GM10248 (cell line): ENCODE data around the gene GPR146.
"Not testable (repeated sequence)": the region's sequence is repeated elsewhere in the genome, so short reads cannot be mapped to it uniquely, and the experiment has no call there.

Experiments
- CTCF ChIA-PET: fragments of 300-600 bp; sonication (Branson Sonifier 250); formaldehyde crosslinking; extraction: SDS; loops from one replicate; lab custom pipeline; 2021; ENCODE audit warnings: antibody characterized with exemption; lab: Yijun Ruan, JAX
- POLR2A ChIA-PET: fragments of 350-650 bp; sonication (Branson Sonifier 250); formaldehyde crosslinking; extraction: SDS; loops from one replicate; lab custom pipeline; 2020; ENCODE audit warnings: antibody characterized with exemption; lab: Yijun Ruan, JAX
- DNase-seq: peaks from one replicate; pipeline ENCODE4 v3.0.0; 2012; ENCODE audit errors: extremely low spot score
- CTCF ChIP-seq: IDR thresholded peaks from 2 replicates; pipeline ENCODE4 v1.5.1; 2012; ENCODE audit warnings: mild to moderate bottlenecking, low read depth; ENCODE audit errors: extremely low read depth, missing control alignments, control extremely low read depth

Gene GPR146

GRCh38 chr7:999149-999879 lies 45.0 kb upstream of the GPR146 start:
- ChIA-PET POLR2A (no interaction called here), CTCF (interaction anchor here (1.2 to 10.0 kb wide), 4 partner anchors 23 to 176 kb away, joined by 3 to 391 read pairs (median 48); no protein-coding TSS in a partner anchor)
- no peak for TF ChIP-seq CTCF
- DNase-seq = no peak

DNA sequence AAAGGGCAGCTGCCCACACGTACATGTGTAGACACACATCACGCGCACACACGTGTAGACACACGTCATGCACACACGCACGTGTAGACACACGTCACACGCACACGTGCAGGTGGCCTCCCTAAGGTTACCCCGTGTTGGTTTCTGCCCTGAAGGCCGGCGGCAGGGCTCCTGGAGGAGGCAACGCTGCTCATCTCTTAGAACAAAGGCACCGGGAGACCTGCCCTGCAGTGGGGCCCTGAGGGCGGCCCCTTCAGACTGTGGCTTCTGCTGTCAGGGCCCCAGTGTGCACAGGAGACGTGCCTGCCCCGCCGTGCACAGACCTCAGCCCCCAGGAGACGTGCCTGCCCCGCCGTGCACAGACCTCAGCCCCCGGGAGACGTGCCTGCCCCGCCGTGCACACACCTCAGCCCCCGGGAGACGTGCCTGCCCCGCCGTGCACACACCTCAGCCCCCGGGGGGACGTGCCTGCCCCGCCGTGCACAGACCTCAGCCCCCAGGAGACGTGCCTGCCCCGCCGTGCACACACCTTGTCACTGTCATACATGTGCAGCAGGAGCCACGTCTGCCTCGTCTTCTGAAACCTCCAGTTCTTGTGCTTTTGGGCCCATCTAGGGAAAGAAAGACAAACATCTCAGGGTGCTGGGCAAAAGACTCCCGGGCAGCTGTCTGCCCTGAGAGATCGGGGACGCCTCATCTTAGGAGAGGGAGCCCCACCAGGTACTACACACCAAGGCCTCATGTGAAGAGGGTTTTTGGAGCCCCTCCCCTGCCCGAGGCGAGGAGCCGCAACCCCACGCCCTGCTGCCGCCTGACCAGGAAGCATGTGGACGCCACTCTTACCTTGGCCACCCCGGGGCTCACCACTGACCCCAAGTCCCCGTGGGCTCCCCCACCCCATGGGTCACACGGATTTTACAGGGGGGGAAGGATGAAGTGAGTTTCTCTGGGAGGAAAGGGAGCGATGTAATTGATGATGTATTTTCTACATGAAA lies 44.1 kb upstream of the GPR146 start:
- TF ChIP-seq CTCF = no peak
- POLR2A ChIA-PET = no interaction called here
- no peak for DNase-seq
- CTCF ChIA-PET = interaction anchor here (0.8 to 10.0 kb wide), 3 partner anchors 8 to 66 kb away, joined by 4 to 391 read pairs (median 5); no protein-coding TSS in a partner anchor

DNA sequence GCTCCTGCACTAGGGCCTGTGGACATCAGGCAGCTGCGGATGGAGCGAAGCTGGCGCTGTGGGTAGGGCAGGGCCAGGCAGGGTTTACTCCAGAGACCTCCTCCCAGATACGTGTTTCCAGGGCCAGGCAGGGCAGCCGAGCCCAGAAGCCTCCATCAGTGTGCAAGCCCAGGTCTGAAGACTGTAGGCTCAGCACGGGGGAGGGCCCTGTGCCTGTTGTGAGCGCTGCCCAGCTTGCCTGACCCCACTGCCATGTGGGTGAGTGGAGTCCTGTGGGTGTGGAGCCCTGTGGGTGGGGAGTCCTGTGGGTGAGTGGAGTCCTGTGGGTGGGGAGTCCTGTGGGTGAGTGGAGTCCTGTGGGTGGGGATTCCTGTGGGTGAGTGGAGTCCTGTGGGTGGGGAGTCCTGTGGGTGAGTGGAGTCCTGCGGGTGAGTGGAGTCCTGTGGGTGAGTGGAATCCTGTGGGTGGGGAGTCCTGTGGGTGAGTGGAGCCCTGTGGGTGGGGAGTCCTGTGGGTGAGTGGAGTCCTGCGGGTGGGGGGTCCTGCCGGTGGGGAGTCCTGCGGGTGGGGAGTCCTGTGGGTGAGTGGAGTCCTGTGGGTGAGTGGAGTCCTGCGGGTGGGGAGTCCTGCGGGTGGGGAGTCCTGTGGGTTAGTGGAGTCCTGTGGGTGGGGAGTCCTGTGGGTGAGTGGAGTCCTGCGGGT lies 43.1 kb upstream of the GPR146 start:
- DNase-seq, POLR2A ChIA-PET: not testable (repeated sequence)
- CTCF ChIA-PET = interaction anchor here (0.8 to 1.2 kb wide), 2 partner anchors 9 to 65 kb away, joined by 4 to 5 read pairs; no protein-coding TSS in a partner anchor

- POLR2A ChIA-PET, CTCF ChIA-PET: not testable (repeated sequence)
These were observed 42.3 kb upstream of the GPR146 start for GRCh38 chr7:1002026-1002425.

DNA sequence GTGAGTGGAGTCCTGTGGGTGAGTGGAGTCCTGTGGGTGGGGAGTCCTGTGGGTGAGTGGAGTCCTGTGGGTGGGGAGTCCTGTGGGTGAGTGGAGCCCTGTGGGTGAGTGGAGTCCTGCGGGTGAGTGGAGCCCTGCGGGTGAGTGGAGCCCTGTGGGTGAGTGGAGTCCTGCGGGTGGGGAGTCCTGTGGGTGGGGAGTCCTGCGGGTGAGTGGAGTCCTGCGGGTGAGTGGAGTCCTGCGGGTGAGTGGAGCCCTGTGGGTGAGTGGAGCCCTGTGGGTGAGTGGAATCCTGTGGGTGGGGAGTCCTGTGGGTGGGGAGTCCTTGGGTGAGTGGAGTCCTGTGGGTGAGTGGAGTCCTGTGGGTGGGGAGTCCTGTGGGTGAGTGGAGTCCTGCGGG lies 41.9 kb upstream of the GPR146 start:
- DNase-seq, CTCF ChIA-PET, POLR2A ChIA-PET: not testable (repeated sequence)

More at GRCh38 chr7:1002026-1002425, 42.3 kb upstream of the GPR146 start:
- not testable (repeated sequence) for DNase-seq

- DNase-seq = no peak
- TF ChIP-seq CTCF = no peak
- POLR2A ChIA-PET = no interaction called here
- CTCF ChIA-PET = interaction anchor here (1.2 to 3.2 kb wide), 2 partner anchors 10 to 61 kb away, joined by 4 to 30 read pairs; no protein-coding TSS in a partner anchor
These were observed 40.1 kb upstream of the GPR146 start for GRCh38 chr7:1004018-1004852.

GRCh38 chr7:1005303-1005702 lies 39.0 kb upstream of the GPR146 start:
- POLR2A ChIA-PET = no interaction called here
- DNase-seq = no peak
- CTCF ChIA-PET = interaction anchor here (0.9 to 3.2 kb wide), 3 partner anchors 12 to 81 kb away, joined by 3 to 30 read pairs (median 4); no protein-coding TSS in a partner anchor
- TF ChIP-seq CTCF = no peak
